H1 (cell line): ENCODE results near the gene FGFRL1. TPM values are rescaled to one million over a fixed set of nuclear protein-coding genes. Genes with fewer than 3 reads are reported as not detected.

ENCODE experiments used
- ATF2 ChIP-seq: IDR thresholded peaks from 2 replicates; pipeline ENCODE4 v1.6.1; 2012; ENCODE audit warnings: low read length, inconsistent platforms
- BCL11A ChIP-seq, 2 experiments: IDR thresholded peaks; one replicate each; pipeline ENCODE4 v1.6.1; 2011; ENCODE audit warnings: low read depth in 2 of 2, low read length in 2 of 2, mild to moderate bottlenecking in 2 of 2
- CREB1 ChIP-seq: IDR thresholded peaks from 2 replicates; pipeline ENCODE4 v1.6.1; 2012; ENCODE audit warnings: inconsistent platforms
- EZH2 ChIP-seq: fragments of 200-600 bp; sonication (generic); IDR thresholded peaks from 2 replicates; pipeline ENCODE4 v1.7.1; 2012; ENCODE audit warnings: low read depth, mild to moderate bottlenecking, moderate library complexity, low read length, inconsistent platforms; ENCODE audit not compliant: severe bottlenecking
- JUN ChIP-seq: IDR thresholded peaks from 2 replicates; pipeline ENCODE4 v1.6.1; 2011; ENCODE audit warnings: low read depth, mild to moderate bottlenecking, improper control_type of control experiment, low read length
- KDM4A ChIP-seq: IDR thresholded peaks from one replicate; pipeline ENCODE4 v1.7.1; 2012; ENCODE audit warnings: low read depth, mild to moderate bottlenecking, moderate library complexity, low read length, inconsistent platforms; ENCODE audit not compliant: severe bottlenecking
- NRF1 ChIP-seq: IDR thresholded peaks from 2 replicates; pipeline ENCODE4 v1.6.1; 2011; ENCODE audit warnings: mild to moderate bottlenecking, low read depth, low read length, improper control_type of control experiment
- POLR2A ChIP-seq, 2 experiments: IDR thresholded peaks; 1 replicate in 1 of 2; 2 replicates in 1 of 2; pipeline ENCODE4 v1.6.1; 2011; ENCODE audit warnings: low read depth in 2 of 2, low read length in 2 of 2, mild to moderate bottlenecking in 2 of 2; ENCODE audit errors: control extremely low read depth in 1 of 2
- SIX5 ChIP-seq: IDR thresholded peaks from 2 replicates; pipeline ENCODE4 v1.6.1; 2011; ENCODE audit warnings: mild to moderate bottlenecking, low read depth, low read length
- polyA plus RNA-seq, 7 experiments: library from polyadenylated mRNA; depleted of rRNA in 3 of 7; stranded (reverse) in 5 of 7; unstranded in 2 of 7; fragments of >200 nt in 5 of 7; fragments of 200-250 nt in 2 of 7; gene quantifications; 1 replicate in 5 of 7; 2 replicates in 1 of 7; 4 replicates in 1 of 7; pipeline versions ENCODE4 v1.2.1 to v1.2.3, GENCODE V29; 2011 to 2013; ENCODE audit warnings: missing spikeins in 2 of 7, mixed read lengths in 2 of 7
- total RNA-seq: library from RNA; stranded (reverse); fragmentation: NEBNext Ultra II Directional; extraction: Animal tissue kit (Norgen Biotek cat#: 25700); gene quantifications from 2 replicates; pipeline ENCODE4 v1.2.1, GENCODE V29; 2021
- TF ChIP-seq, protein P1 (sequence below): fragments of 300-600 bp; sonication (generic); IDR thresholded peaks from 2 replicates; pipeline ENCODE4 v1.7.1; 2012; ENCODE audit warnings: low read length, moderate library complexity, mild to moderate bottlenecking, inconsistent platforms; ENCODE audit not compliant: insufficient replicate concordance

The FGFRL1 gene
- total and polyA plus RNA-seq, 2 of the 8 experiments (the other 6 are each of a cell fraction or from before 2014, with no cell fraction given) = 18.9 to 34.6 TPM

DNA sequence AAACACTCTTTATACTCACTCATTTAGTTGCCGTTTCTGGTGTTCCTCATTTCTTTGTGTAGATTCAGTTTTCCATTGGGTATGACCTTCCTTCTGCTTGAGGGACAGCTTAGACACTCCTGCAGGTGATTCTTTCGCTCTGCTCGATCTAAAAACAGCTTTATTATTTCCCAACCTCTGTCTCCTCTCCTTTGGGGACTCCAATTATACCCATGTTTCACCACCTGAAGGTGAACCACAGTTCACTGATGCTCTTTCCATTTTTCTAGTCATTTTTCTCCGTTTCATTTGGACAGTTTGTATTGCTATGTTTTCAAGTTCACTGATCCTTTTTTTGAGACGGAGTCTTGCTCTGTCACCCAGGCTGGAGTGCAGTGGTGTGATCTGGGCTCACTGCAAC, 4.6 kb upstream of the FGFRL1 start (continued):
- TF ChIP-seq, protein P1, sequence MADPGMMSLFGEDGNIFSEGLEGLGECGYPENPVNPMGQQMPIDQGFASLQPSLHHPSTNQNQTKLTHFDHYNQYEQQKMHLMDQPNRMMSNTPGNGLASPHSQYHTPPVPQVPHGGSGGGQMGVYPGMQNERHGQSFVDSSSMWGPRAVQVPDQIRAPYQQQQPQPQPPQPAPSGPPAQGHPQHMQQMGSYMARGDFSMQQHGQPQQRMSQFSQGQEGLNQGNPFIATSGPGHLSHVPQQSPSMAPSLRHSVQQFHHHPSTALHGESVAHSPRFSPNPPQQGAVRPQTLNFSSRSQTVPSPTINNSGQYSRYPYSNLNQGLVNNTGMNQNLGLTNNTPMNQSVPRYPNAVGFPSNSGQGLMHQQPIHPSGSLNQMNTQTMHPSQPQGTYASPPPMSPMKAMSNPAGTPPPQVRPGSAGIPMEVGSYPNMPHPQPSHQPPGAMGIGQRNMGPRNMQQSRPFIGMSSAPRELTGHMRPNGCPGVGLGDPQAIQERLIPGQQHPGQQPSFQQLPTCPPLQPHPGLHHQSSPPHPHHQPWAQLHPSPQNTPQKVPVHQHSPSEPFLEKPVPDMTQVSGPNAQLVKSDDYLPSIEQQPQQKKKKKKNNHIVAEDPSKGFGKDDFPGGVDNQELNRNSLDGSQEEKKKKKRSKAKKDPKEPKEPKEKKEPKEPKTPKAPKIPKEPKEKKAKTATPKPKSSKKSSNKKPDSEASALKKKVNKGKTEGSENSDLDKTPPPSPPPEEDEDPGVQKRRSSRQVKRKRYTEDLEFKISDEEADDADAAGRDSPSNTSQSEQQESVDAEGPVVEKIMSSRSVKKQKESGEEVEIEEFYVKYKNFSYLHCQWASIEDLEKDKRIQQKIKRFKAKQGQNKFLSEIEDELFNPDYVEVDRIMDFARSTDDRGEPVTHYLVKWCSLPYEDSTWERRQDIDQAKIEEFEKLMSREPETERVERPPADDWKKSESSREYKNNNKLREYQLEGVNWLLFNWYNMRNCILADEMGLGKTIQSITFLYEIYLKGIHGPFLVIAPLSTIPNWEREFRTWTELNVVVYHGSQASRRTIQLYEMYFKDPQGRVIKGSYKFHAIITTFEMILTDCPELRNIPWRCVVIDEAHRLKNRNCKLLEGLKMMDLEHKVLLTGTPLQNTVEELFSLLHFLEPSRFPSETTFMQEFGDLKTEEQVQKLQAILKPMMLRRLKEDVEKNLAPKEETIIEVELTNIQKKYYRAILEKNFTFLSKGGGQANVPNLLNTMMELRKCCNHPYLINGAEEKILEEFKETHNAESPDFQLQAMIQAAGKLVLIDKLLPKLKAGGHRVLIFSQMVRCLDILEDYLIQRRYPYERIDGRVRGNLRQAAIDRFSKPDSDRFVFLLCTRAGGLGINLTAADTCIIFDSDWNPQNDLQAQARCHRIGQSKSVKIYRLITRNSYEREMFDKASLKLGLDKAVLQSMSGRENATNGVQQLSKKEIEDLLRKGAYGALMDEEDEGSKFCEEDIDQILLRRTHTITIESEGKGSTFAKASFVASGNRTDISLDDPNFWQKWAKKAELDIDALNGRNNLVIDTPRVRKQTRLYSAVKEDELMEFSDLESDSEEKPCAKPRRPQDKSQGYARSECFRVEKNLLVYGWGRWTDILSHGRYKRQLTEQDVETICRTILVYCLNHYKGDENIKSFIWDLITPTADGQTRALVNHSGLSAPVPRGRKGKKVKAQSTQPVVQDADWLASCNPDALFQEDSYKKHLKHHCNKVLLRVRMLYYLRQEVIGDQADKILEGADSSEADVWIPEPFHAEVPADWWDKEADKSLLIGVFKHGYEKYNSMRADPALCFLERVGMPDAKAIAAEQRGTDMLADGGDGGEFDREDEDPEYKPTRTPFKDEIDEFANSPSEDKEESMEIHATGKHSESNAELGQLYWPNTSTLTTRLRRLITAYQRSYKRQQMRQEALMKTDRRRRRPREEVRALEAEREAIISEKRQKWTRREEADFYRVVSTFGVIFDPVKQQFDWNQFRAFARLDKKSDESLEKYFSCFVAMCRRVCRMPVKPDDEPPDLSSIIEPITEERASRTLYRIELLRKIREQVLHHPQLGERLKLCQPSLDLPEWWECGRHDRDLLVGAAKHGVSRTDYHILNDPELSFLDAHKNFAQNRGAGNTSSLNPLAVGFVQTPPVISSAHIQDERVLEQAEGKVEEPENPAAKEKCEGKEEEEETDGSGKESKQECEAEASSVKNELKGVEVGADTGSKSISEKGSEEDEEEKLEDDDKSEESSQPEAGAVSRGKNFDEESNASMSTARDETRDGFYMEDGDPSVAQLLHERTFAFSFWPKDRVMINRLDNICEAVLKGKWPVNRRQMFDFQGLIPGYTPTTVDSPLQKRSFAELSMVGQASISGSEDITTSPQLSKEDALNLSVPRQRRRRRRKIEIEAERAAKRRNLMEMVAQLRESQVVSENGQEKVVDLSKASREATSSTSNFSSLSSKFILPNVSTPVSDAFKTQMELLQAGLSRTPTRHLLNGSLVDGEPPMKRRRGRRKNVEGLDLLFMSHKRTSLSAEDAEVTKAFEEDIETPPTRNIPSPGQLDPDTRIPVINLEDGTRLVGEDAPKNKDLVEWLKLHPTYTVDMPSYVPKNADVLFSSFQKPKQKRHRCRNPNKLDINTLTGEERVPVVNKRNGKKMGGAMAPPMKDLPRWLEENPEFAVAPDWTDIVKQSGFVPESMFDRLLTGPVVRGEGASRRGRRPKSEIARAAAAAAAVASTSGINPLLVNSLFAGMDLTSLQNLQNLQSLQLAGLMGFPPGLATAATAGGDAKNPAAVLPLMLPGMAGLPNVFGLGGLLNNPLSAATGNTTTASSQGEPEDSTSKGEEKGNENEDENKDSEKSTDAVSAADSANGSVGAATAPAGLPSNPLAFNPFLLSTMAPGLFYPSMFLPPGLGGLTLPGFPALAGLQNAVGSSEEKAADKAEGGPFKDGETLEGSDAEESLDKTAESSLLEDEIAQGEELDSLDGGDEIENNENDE = no peak
- no peak for TF ChIP-seq CREB1
- TF ChIP-seq KDM4A = no peak
- TF ChIP-seq SIX5 = no peak
- TF ChIP-seq NRF1 = no peak
- no peak for TF ChIP-seq ATF2
- no peak for TF ChIP-seq BCL11A (IDR thresholded peaks at IDR 0.05; ENCODE audit: low read depth in 2 of 2, low read length in 2 of 2)
- no peak for TF ChIP-seq JUN
- TF ChIP-seq POLR2A (IDR thresholded peaks at IDR 0.05; ENCODE audit: control extremely low read depth in 1 of 2, low read depth in 2 of 2, low read length in 2 of 2) = no peak
- no peak for TF ChIP-seq EZH2
